ENCODE results near the gene PPP1CA.
A peak's percentile ranks its signal among the peaks of the same experiment; 100 is the strongest.
"Not testable (repeated sequence)": the region's sequence is repeated elsewhere in the genome, so short reads cannot be mapped to it uniquely, and the experiment has no call there.

The PPP1CA gene

DNA sequence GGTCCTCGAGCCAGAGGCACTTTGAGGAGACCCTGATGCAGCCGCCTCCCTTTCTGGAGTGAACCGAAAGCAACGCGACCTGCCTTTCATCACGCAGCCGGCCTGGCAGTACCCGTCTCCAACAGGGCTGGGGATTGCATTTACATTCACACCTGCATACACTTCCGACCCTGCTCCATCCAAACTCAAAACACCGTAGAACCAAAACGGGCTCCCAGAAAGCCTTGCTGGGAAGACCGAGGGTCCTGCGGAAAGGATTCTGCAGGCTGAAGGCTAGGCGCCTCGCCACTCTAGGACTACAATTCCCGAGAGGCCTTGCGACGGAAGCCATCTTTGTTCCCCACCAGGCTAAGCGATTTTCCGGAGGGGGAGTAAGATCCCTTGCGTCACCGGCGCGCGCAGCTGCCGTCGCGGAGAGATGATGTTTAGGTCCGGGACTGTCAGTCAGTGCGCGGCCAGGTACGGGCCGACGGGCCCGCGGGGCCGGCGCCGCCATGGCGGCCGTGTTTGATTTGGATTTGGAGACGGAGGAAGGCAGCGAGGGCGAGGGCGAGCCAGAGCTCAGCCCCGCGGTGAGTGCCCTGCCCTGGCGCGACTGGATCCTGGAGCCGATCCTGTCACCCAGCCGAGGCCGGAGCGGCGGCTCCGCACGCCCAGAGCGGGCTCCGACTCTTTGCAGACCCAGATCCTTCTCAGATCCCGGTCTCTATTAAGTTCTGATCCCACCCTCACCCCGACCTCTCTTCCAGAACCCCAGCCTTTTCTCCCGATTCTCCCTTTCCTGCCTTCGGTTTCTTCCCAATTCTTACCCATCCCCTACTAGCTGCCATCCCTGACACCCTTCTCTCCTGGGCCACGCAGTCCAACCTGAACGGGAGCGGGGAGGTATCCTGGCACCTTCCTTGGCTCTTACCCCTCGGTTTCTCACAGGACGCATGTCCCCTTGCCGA, 26.7 kb upstream of the PPP1CA start, which contains the start of gene RPS6KB2:
TSS of gene RPS6KB2 (plus strand) at position 443 of the 950 bp plus-strand sequence. CDS start at position 495, 52 bp downstream.
- DNase-seq (ENCODE audit: low read depth) = peak; percentile 88
- peak within 1 kb of the TSS; percentile 91 for H3K4me3 ChIP-seq (ENCODE audit: control insufficient read depth, low read depth, low read length)
- TF ChIP-seq, protein P1, sequence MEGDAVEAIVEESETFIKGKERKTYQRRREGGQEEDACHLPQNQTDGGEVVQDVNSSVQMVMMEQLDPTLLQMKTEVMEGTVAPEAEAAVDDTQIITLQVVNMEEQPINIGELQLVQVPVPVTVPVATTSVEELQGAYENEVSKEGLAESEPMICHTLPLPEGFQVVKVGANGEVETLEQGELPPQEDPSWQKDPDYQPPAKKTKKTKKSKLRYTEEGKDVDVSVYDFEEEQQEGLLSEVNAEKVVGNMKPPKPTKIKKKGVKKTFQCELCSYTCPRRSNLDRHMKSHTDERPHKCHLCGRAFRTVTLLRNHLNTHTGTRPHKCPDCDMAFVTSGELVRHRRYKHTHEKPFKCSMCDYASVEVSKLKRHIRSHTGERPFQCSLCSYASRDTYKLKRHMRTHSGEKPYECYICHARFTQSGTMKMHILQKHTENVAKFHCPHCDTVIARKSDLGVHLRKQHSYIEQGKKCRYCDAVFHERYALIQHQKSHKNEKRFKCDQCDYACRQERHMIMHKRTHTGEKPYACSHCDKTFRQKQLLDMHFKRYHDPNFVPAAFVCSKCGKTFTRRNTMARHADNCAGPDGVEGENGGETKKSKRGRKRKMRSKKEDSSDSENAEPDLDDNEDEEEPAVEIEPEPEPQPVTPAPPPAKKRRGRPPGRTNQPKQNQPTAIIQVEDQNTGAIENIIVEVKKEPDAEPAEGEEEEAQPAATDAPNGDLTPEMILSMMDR (IDR thresholded peaks at IDR 0.05; ENCODE audit: control insufficient read depth, insufficient read depth, low read depth, low read length, missing control alignments) = no peak

DNA sequence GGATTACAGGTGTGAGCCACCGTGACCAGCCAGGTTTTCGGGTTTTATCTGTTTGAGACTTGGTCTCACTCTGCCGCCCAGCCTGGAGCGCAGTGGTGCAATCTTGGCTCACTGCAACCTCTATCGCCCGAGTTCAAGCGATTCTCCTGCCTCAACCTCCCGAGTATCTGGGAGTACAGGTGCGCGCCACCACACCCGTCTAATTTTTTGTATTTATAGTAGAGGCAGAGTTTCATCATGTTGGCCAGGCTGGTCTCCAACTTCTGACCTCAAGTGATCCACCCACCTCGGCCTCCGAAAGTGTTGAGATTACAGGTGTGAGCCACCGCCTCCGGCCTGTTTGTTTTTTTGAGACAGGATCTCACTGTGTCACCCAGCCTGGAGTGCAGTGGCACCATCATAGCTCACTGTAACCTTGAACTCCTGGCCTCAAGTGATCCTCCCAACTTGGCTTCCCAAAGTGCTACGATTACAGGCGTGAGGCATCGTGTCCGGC, 25.8 kb upstream of the PPP1CA start:
- peak overlapping the region; percentile 91 for H3K4me3 ChIP-seq (ENCODE audit: control insufficient read depth, low read depth, low read length)
- not testable (repeated sequence) for DNase-seq (ENCODE audit: low read depth)

DNA sequence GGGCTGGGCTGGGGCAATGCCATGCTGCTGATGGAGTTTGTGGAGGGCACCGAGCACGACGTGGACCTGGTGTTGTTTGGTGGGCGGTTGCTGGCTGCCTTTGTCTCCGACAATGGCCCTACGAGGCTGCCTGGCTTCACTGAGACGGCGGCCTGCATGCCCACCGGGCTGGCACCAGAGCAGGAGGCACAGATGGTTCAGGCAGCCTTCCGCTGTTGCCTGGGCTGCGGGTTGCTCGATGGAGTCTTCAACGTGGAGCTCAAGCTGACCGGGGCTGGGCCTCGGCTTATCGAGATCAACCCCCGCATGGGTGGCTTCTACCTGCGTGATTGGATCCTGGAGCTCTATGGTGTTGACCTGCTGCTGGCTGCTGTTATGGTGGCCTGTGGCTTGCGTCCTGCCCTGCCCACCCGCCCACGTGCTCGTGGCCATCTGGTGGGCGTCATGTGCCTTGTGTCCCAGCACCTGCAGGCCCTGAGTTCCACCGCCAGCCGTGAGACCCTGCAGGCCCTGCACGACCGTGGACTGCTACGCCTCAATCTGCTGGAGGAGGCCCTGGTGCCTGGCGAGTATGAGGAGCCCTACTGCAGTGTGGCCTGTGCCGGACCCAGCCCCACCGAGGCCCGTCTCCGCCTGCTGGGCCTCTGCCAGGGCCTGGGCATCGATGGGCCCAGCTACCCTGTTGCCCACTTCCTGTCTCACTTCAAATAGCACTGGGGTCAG, 22.4 kb upstream of the PPP1CA start:
- DNase-seq (ENCODE audit: low read depth) = no peak
- TF ChIP-seq, protein P1 (IDR thresholded peaks at IDR 0.05; ENCODE audit: control insufficient read depth, insufficient read depth, low read depth, low read length, missing control alignments) = no peak

DNA sequence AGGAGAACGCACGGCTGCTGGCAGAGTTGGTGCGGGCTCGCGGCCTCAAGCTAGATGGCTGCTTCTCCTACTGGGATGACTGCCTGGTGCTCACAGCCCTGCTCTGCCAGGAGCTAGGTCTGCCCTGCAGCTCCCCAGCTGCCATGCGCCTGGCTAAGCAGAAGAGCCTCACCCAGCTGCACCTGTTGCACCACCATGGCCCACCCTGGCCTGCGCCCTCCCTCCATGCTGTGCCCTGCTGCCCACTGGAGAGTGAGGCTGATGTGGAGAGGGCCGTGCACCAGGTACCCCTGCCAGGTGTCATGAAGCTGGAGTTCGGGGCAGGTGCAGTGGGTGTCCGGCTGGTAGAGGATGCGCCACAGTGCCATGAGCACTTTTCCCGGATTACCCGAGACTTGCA, 21.8 kb upstream of the PPP1CA start:
- H3K4me3 ChIP-seq (ENCODE audit: control insufficient read depth, low read depth, low read length) = no peak overlapping the region
- TF ChIP-seq, protein P1 (IDR thresholded peaks at IDR 0.05; ENCODE audit: control insufficient read depth, insufficient read depth, low read depth, low read length, missing control alignments) = no peak
- no peak for DNase-seq (ENCODE audit: low read depth)

More for the DNA sequence above, 22.4 kb upstream of the PPP1CA start:
- no peak overlapping the region for H3K4me3 ChIP-seq (ENCODE audit: control insufficient read depth, low read depth, low read length)

DNA sequence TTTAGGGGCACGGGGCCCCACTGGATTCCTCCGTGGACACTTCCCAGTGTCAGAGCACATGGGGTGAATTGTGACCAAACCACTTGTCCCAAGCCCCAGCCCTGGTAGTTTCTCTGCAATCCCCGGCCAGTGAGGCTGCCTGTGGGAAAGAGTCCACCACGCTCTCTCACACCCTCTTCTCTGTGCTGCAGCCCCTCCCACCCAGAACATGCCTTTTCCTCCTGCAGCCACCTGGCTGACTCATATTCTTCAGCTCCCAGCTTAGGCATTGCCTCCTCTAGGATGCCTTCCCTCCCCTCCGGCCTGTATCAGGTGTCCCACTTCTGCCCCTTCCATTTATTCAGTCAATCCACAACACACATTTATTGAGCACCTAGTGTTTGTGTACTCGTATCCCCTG, 21.2 kb upstream of the PPP1CA start:
- TF ChIP-seq, protein P1 (IDR thresholded peaks at IDR 0.05; ENCODE audit: control insufficient read depth, insufficient read depth, low read depth, low read length, missing control alignments) = no peak
- H3K4me3 ChIP-seq (ENCODE audit: control insufficient read depth, low read depth, low read length) = no peak overlapping the region
- no peak for DNase-seq (ENCODE audit: low read depth)

DNA sequence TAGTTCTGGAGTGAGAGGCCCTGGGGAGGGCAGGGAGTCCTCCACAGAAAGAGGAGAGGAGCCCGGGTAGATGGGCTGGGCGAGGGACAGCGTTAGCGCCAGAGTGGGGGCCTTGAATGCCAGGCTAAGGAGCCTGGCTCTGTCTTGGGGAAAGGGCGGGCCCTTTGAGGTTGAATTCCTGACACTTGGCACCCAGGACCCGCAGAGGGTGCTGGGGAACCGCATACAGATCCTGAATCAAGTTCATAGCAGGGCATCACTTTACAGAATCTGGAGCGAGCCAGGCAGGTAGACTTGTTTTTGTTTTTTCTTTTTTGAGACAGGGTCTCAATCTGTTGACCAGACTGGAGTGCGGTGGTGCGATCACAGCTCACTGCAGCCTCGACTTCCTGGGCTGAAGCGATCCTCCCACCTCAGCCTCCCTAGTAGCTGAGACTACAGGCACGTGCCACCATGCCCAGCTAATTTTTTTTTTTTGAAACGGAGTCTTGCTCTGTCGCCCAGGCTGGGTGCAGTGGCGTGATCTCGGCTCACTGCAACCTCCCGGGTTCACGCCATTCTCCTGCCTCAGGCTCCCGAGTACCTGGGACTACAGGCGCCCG, 19.9 kb upstream of the PPP1CA start:
- peak overlapping the region; percentile 21 for H3K4me3 ChIP-seq (ENCODE audit: control insufficient read depth, low read depth, low read length)

More for the DNA sequence above, 19.9 kb upstream of the PPP1CA start:
- TF ChIP-seq, protein P1 (IDR thresholded peaks at IDR 0.05; ENCODE audit: control insufficient read depth, insufficient read depth, low read depth, low read length, missing control alignments) = no peak
- DNase-seq (ENCODE audit: low read depth) = no peak
